Gastrocnemius medialis (tissue), 4 donors: ENCODE measurements around the gene PIN4. TPM values are rescaled to one million over a fixed set of nuclear protein-coding genes. Genes with fewer than 3 reads are reported as not detected.

ENCODE experiments used
- ATAC-seq, 2 donors: fragments of 150-250 bp; one replicate each; pipeline ENCODE4 v1.9.1; 2016
- DNase-seq, 2 donors: peaks; one replicate each; pipeline ENCODE4 v3.0.0-alpha.2; 2019
- H3K27ac ChIP-seq, 4 donors: fragments of 200-600 bp; sonication (generic); 1 replicate in 1 of 4; 2 replicates in 3 of 4; pipeline ENCODE4 v1.5.1; 2016 to 2018; ENCODE audit warnings: mild to moderate bottlenecking in 2 of 4, moderate library complexity in 1 of 4
- H3K27me3 ChIP-seq, 3 donors: fragments of 200-600 bp; sonication (generic) in 2 of 3; 1 replicate in 1 of 3; 2 replicates in 2 of 3; pipeline versions ENCODE4 v1.5.1 to v1.6.0; 2016 to 2019; ENCODE audit warnings: mild to moderate bottlenecking in 1 of 3, moderate library complexity in 1 of 3
- H3K36me3 ChIP-seq, 2 donors: fragments of 200-600 bp; sonication (generic) in 1 of 2; one replicate each; pipeline ENCODE4 v1.5.1; 2017 to 2018
- H3K4me1 ChIP-seq, 2 donors: fragments of 200-600 bp; sonication (generic) in 1 of 2; one replicate each; pipeline ENCODE4 v1.5.1; 2016 to 2017; ENCODE audit warnings: mild to moderate bottlenecking in 2 of 2
- H3K4me3 ChIP-seq, 4 donors: fragments of 200-600 bp; sonication (generic) in 3 of 4; 1 replicate in 1 of 4; 2 replicates in 3 of 4; pipeline ENCODE4 v1.5.1; 2016 to 2019; ENCODE audit warnings: mild to moderate bottlenecking in 2 of 4
- H3K9me3 ChIP-seq, 3 donors: fragments of 200-600 bp; sonication (generic) in 2 of 3; 1 replicate in 1 of 3; 2 replicates in 2 of 3; pipeline ENCODE4 v1.5.1; 2016 to 2019
- POLR2A ChIP-seq, 2 donors: fragments of 450-650 bp; IDR thresholded peaks; one replicate each; pipeline ENCODE4 v1.6.1; 2017; ENCODE audit warnings: antibody characterized with exemption in 2 of 2, mild to moderate bottlenecking in 2 of 2, moderate library complexity in 2 of 2
- in situ Hi-C, 4 donors: fragments of 200-750 bp; cut with MboI; loops; one replicate each; pipeline versions ENCODE4 v1.15.0 to v1.8.0; 2017; ENCODE audit warnings: low sequenced_read_pairs in 4 of 4
- intact Hi-C: fragments of 100-400 bp; cut with DNase I; formaldehyde crosslinking; loops from one replicate; pipeline ENCODE4 v1.15.1; 2023; ENCODE audit warnings: low total_unique reads
- total RNA-seq, 4 donors: library from RNA; depleted of rRNA; stranded (reverse); fragments of >200 nt; gene quantifications; one replicate each; pipeline versions ENCODE4 v1.1.0 to v1.2.3, GENCODE V29; 2016
- TF ChIP-seq, protein P1 (sequence below), 5 experiments: fragments of 450-650 bp in 3 of 5; fragments of 200-600 bp in 2 of 5; sonication (generic) in 2 of 5; IDR thresholded peaks in 4 of 5; conservative IDR thresholded peaks in 1 of 5; 1 replicate in 4 of 5; 2 replicates in 1 of 5; pipeline ENCODE4 v1.5.1; 2016 to 2019; ENCODE audit warnings: antibody characterized with exemption in 5 of 5, mild to moderate bottlenecking in 3 of 5, moderate library complexity in 3 of 5

The PIN4 gene
- total RNA-seq, 4 donors from 2014 or later, result 4.7 to 11.2 (median 8.5) TPM

DNA sequence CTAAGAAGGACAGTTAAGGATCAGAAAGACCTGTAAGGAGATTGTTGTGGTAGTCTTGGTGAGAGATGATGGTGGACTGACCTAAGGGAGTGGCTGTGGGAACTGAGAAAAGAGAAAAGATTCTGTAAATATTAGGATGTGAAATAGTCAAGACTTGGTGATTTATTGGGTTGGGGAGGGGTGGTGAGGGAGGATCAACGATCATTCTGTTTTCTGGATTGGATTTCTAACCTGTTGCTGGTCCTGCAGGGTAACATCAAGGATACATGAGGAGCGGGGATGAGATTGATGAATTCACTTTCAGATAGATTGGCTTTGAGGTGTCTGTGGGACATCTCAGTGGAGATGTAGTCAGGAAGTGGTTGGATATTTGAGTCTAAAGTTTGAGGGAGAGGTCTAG, 1.4 kb downstream of the PIN4 start:
- Histone ChIP-seq H3K27ac (no peak overlapping the region), H3K4me3 (peak overlapping the region in 1 of 4 donors; percentile 74), H3K36me3 (no peaks in the 10 kb centered on the region), H3K4me1 (peaks cover 12 to 16% of the 10 kb centered on the region in 2 donors), H3K9me3 (no peaks in the 10 kb centered on the region), H3K27me3 (no peaks in the 10 kb centered on the region)
- intact Hi-C loops, result loop anchor here (5.0 kb wide), 2 partner anchors 56 to 816 kb away; partner anchors contain the start of gene TAF1
- in situ Hi-C loops, result no loop called here
- ATAC-seq, result no peak
- TF ChIP-seq POLR2A (IDR thresholded peaks at IDR 0.05), result no peak
- TF ChIP-seq, protein P1, sequence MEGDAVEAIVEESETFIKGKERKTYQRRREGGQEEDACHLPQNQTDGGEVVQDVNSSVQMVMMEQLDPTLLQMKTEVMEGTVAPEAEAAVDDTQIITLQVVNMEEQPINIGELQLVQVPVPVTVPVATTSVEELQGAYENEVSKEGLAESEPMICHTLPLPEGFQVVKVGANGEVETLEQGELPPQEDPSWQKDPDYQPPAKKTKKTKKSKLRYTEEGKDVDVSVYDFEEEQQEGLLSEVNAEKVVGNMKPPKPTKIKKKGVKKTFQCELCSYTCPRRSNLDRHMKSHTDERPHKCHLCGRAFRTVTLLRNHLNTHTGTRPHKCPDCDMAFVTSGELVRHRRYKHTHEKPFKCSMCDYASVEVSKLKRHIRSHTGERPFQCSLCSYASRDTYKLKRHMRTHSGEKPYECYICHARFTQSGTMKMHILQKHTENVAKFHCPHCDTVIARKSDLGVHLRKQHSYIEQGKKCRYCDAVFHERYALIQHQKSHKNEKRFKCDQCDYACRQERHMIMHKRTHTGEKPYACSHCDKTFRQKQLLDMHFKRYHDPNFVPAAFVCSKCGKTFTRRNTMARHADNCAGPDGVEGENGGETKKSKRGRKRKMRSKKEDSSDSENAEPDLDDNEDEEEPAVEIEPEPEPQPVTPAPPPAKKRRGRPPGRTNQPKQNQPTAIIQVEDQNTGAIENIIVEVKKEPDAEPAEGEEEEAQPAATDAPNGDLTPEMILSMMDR (IDR thresholded peaks at IDR 0.05 in 4 of 5, conservative IDR thresholded peaks at IDR 0.05 in 1 of 5), result no peak
- no peak for DNase-seq

DNA sequence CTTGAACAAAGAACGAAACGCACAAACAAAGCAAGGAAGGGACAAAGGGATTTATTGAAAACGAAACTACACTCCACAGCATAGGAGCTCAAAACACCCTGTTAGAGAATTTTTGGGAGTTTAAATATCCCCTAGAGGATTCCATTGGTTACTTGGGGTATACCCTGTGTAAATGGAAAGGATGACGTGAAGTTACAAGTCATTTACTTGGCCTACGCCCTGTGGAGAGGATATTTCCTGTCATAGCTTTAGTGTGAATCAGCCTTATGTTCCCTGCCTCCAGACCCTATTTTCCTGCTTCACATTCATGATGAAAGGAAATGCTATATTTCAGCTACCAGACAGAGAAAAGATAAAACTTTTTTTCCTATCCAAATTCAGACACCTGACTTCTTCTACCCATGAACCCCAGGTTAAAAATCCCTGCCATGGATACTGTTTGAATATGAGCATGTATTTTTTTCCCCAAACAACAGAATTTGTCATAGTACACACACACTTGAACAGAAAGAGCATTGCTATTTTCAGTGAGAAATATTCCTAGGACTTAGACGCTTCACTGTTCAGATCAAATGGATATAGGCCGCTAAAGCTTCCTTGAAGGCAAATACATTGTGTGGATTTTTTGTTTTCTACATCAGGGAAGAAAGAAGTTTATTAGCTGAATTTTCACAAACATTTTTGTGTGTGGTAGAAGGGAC, 20.4 kb downstream of the PIN4 start:
- no peaks in the 10 kb centered on the region for H3K4me1 ChIP-seq
- TF ChIP-seq POLR2A (IDR thresholded peaks at IDR 0.05), result no peak
- TF ChIP-seq, protein P1 (IDR thresholded peaks at IDR 0.05 in 4 of 5, conservative IDR thresholded peaks at IDR 0.05 in 1 of 5), result no peak
- DNase-seq (no peak), ATAC-seq (no peak)
- in situ Hi-C loops, result no loop called here
- no peaks in the 10 kb centered on the region for H3K27me3 ChIP-seq
- intact Hi-C loops, result no loop called here
- H3K9me3 ChIP-seq, result no peaks in the 10 kb centered on the region
- H3K36me3 ChIP-seq, result no peaks in the 10 kb centered on the region
- H3K4me3 ChIP-seq, result no peak overlapping the region
- no peak overlapping the region for H3K27ac ChIP-seq

GRCh38 chrX:72202792-72203401, 21.3 kb downstream of the PIN4 start:
- Histone ChIP-seq H3K27me3 (no peaks in the 10 kb centered on the region), H3K9me3 (no peaks in the 10 kb centered on the region), H3K27ac (no peak overlapping the region), H3K36me3 (no peaks in the 10 kb centered on the region), H3K4me1 (no peaks in the 10 kb centered on the region), H3K4me3 (no peak overlapping the region)
- ATAC-seq, result no peak
- intact Hi-C loops, result no loop called here
- in situ Hi-C loops, result no loop called here
- TF ChIP-seq, protein P1 (IDR thresholded peaks at IDR 0.05 in 4 of 5, conservative IDR thresholded peaks at IDR 0.05 in 1 of 5), result no peak
- no peak for TF ChIP-seq POLR2A (IDR thresholded peaks at IDR 0.05)
- DNase-seq, result no peak

GRCh38 chrX:72203421-72203820, 21.9 kb downstream of the PIN4 start:
- Histone ChIP-seq H3K4me1 (no peaks in the 10 kb centered on the region), H3K4me3 (no peak overlapping the region), H3K9me3 (no peaks in the 10 kb centered on the region), H3K27me3 (no peaks in the 10 kb centered on the region), H3K36me3 (no peaks in the 10 kb centered on the region), H3K27ac (no peak overlapping the region)
- no peak for ATAC-seq
- in situ Hi-C loops (no loop called here), intact Hi-C loops (no loop called here)
- DNase-seq, result no peak
- TF ChIP-seq, protein P1 (IDR thresholded peaks at IDR 0.05 in 4 of 5, conservative IDR thresholded peaks at IDR 0.05 in 1 of 5), result no peak
- TF ChIP-seq POLR2A (IDR thresholded peaks at IDR 0.05), result no peak
